Stimulated activated CD4-positive, alpha-beta T cell treated with anti-CD3 and anti-CD28 coated beads, Interleukin-4, amount 100 ng/mL, for 4 hours (primary cell): ENCODE data around the gene SLC25A11.
A peak's percentile ranks its signal among the peaks of the same experiment; 100 is the strongest.
"Not testable (repeated sequence)": the region's sequence is repeated elsewhere in the genome, so short reads cannot be mapped to it uniquely, and the experiment has no call there.

Experiments
- DNase-seq, 2 experiments: peaks; one replicate each; pipeline ENCODE4 v3.0.0-alpha.2; 2020

The SLC25A11 gene

GRCh38 chr17:4945176-4945943 lies 5.5 kb upstream of the SLC25A11 start:
- peak; percentile 76 to 87 for DNase-seq

- peak in 1 of 2 experiments; percentile 29 for DNase-seq
Observed at GRCh38 chr17:4944554-4945175, 4.8 kb upstream of the SLC25A11 start.

- peak; percentile 32 to 43 for DNase-seq
Observed at GRCh38 chr17:4944163-4944553, 4.3 kb upstream of the SLC25A11 start.

- DNase-seq: no peak
Observed at GRCh38 chr17:4942760-4943508, 3.1 kb upstream of the SLC25A11 start.

GRCh38 chr17:4941319-4941610 lies 1.4 kb upstream of the SLC25A11 start:
- DNase-seq: no peak

GRCh38 chr17:4940555-4941318 lies 891 bp upstream of the SLC25A11 start:
- DNase-seq: peak in 1 of 2 experiments; percentile 34

- peak in 1 of 2 experiments; percentile 27 for DNase-seq
Observed at GRCh38 chr17:4939546-4939795, 375 bp downstream of the SLC25A11 start.

- no peak for DNase-seq
Observed at GRCh38 chr17:4938688-4939545, 929 bp downstream of the SLC25A11 start.

- no peak for DNase-seq
Observed at GRCh38 chr17:4938069-4938491, 1.8 kb downstream of the SLC25A11 start.

- no peak for DNase-seq
Observed at GRCh38 chr17:4937553-4937952, 2.3 kb downstream of the SLC25A11 start.

GRCh38 chr17:4936436-4936835 lies 3.4 kb downstream of the SLC25A11 start:
- no peak for DNase-seq

- DNase-seq: no peak
Observed at GRCh38 chr17:4935650-4936049, 4.2 kb downstream of the SLC25A11 start.

GRCh38 chr17:4934173-4934979 lies 5.5 kb downstream of the SLC25A11 start:
- no peak for DNase-seq

GRCh38 chr17:4933646-4934045 lies 6.2 kb downstream of the SLC25A11 start:
- no peak for DNase-seq

GRCh38 chr17:4932756-4933155 lies 7.1 kb downstream of the SLC25A11 start:
- DNase-seq: no peak

- DNase-seq: no peak
Observed at GRCh38 chr17:4931963-4932362, 7.9 kb downstream of the SLC25A11 start, which contains the start of gene GP1BA. GP1BA (plus strand) TSS chr17:4932277; CDS start chr17:4932605, 328 bp downstream.

GRCh38 chr17:4928881-4929280 lies 11.0 kb downstream of the SLC25A11 start:
- DNase-seq: no peak

GRCh38 chr17:4926577-4927335 lies 13.1 kb downstream of the SLC25A11 start:
- not testable (repeated sequence) for DNase-seq

- DNase-seq: no peak
Observed at GRCh38 chr17:4921320-4921719, 18.5 kb downstream of the SLC25A11 start.

- no peak for DNase-seq
Observed at GRCh38 chr17:4920351-4921048, 19.3 kb downstream of the SLC25A11 start.
